ENCODE measurements around the gene MYZAP. TPM values are rescaled to one million over a fixed set of nuclear protein-coding genes. Genes with fewer than 3 reads are reported as not detected.

The MYZAP gene
- total and polyA plus RNA-seq, 2 experiments from 2014 or later: 1.0 to 1.5 TPM

- no peak for TF ChIP-seq ZNF462 (CRISPR knock-in tag; IDR thresholded peaks at IDR 0.05)
- no peak for TF ChIP-seq REST (IDR thresholded peaks at IDR 0.05; ENCODE audit: unreplicated experiment)
- no peak for TF ChIP-seq STAT1 (IDR thresholded peaks at IDR 0.05; ENCODE audit: unreplicated experiment)
- TF ChIP-seq CREB1 (CRISPR knock-in tag; IDR thresholded peaks at IDR 0.05; ENCODE audit: low read depth): no peak
Observed at GRCh38 chr15:57631386-57632110, 39.8 kb downstream of the MYZAP start (continued).

GRCh38 chr15:57634290-57634689 lies 42.6 kb downstream of the MYZAP start:
- H3K4me3 Mint-ChIP-seq: no peak overlapping the region
- H3K4me1 ChIP-seq (ENCODE audit: insufficient read depth): no peaks in the 10 kb centered on the region
- no peak overlapping the region for H3K27ac ChIP-seq (ENCODE audit: low read depth)
- no peak overlapping the region for H3K4me3 ChIP-seq
- no peaks in the 10 kb centered on the region for H3K27me3 ChIP-seq (ENCODE audit: insufficient read depth)
- H3K27ac Mint-ChIP-seq: no peak overlapping the region
- ATAC-seq (no peak), DNase-seq (ENCODE audit: low spot score) (no peak)
- no peak overlapping the region for H2AFZ ChIP-seq
- H3K79me2 ChIP-seq (replicated peaks; ENCODE audit: insufficient read depth): no peaks in the 10 kb centered on the region
- peaks cover 11% of the 10 kb centered on the region for H3K27me3 Mint-ChIP-seq (ENCODE audit: insufficient read depth, low read depth, poor library complexity)
- H3K36me3 Mint-ChIP-seq (ENCODE audit: low read depth): no peaks in the 10 kb centered on the region
- H3K4me2 ChIP-seq: no peak overlapping the region
- H3K9me2 ChIP-seq (ENCODE audit: insufficient read depth): no peaks in the 10 kb centered on the region
- H4K20me1 ChIP-seq (replicated peaks; ENCODE audit: insufficient read depth): no peaks in the 10 kb centered on the region
- no peaks in the 10 kb centered on the region for H3K9me3 Mint-ChIP-seq
- H3K4me1 Mint-ChIP-seq: no peaks in the 10 kb centered on the region; the same call in 2 of the 3 replicates
- no peaks in the 10 kb centered on the region for H3K36me3 ChIP-seq (ENCODE audit: insufficient read depth)
- H3F3A ChIP-seq (replicated peaks; ENCODE audit: low read depth): no peaks in the 10 kb centered on the region
- TF ChIP-seq CREB1 (CRISPR knock-in tag; IDR thresholded peaks at IDR 0.05; ENCODE audit: low read depth) (no peak), EZH2phosphoT487 (IDR thresholded peaks at IDR 0.05; ENCODE audit: unreplicated experiment) (no peak), ETS1 (IDR thresholded peaks at IDR 0.05) (no peak), EZH2 (IDR thresholded peaks at IDR 0.05; ENCODE audit: low read depth, unreplicated experiment) (no peak), NANOG (IDR thresholded peaks at IDR 0.05; ENCODE audit: borderline replicate concordance) (no peak), REST (IDR thresholded peaks at IDR 0.05; ENCODE audit: unreplicated experiment) (no peak), POLR2AphosphoS5 (IDR thresholded peaks at IDR 0.05; ENCODE audit: low read depth) (no peak), ZNF331 (CRISPR knock-in tag; IDR thresholded peaks at IDR 0.05; ENCODE audit: low read depth) (no peak)
